GM19452 (cell line): Measurements from ENCODE around the gene ABHD14A.
"Not testable (repeated sequence)": the region's sequence is repeated elsewhere in the genome, so short reads cannot be mapped to it uniquely, and the experiment has no call there.

Experiments
- ATAC-seq: cut with Tn5 transposase; IDR thresholded peaks from one replicate; pipeline ENCODE4 v1.9.1; 2021; ENCODE audit not compliant: unreplicated experiment

ABHD14A gene

GRCh38 chr3:51970606-51971300, 4.1 kb upstream of the ABHD14A start:
- ATAC-seq, result no peak

DNA sequence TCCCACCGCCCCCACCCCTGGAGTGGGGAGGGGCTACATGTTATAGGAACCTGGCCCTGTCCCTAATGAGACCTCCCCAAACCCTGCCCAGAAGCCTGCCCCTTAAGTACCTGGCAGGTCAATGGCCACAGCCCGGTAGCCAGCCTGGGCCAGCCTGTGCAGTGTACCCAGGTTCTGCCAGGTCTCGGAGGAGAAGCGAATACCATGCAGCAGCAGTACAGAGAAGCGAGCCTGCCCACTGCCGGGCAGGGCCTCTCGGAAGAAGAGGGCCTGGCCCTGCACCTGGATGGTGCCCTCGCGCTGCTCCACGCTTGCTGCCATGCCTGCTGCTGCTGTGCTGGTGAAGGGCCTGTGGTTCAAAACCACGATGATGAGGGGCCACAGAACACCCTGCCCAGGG, 3.5 kb upstream of the ABHD14A start:
- ATAC-seq, result no peak

GRCh38 chr3:51974277-51974962, 444 bp upstream of the ABHD14A start:
- no peak for ATAC-seq

DNA sequence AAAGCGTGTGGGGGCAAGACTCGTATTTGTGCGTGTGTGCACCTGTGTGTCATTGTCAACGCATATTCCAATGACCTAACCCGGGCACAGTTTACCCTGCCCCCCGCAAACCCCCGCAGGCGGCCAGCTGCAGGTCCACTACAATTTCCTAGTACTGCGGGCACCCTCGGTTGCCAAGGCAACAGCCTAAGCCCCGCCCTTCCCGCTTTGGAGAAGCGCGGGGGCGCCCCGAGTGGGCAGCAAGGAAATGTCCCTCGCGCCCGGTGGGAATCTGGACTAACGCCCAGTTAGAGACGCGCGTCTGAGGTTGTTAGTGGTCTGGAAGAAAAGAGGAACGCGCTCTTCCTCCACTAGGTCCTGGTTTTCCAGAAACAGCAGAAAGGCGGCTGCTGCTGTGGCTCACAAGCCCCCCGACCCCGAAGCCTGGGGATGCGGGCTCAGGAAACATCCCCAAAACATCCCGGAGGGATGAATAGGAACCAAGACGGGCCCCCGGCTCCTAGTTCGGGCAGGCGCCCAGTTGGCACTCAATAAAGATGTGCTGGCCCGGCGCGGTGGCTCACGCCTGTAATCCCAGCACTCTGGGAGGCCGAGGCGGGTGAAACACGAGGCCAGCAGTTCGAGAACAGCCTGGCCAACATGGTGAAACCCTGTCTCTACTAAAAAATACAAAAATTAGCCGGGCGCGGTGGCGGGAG, 1.1 kb downstream of the ABHD14A start:
- no peak for ATAC-seq

GRCh38 chr3:51977446-51978142, 2.7 kb downstream of the ABHD14A start:
- no peak for ATAC-seq

DNA sequence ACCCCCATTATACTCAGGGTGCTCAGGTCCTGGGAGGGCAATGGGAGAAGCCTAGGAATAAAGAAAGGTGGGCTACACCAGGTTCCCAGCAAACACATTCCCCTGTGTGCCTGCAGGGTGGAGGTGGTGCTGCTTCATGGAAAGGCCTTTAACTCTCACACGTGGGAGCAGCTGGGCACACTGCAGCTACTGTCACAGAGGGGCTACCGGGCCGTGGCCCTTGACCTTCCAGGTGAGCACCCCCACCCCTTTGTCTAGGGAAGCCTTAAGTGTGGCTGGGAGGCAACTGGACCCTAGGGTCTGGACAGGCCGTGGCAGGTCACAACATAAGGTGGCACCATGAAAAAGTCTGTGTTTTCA, 3.3 kb downstream of the ABHD14A start:
- ATAC-seq, result no peak

DNA sequence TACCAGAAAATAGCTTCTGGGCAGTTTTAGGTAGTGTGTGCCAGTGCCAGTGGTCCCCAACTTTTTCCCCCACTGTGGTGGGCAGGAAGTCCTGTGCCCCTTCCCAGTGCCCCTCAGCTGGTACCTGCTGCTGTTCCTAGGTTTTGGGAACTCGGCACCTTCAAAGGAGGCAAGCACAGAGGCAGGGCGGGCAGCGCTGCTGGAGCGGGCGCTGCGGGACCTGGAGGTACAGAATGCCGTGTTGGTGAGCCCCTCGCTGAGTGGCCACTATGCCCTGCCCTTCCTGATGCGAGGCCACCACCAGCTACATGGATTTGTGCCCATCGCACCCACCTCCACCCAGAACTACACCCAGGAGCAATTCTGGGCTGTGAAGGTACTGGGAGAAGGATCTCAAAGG, 5.4 kb downstream of the ABHD14A start:
- ATAC-seq, result no peak

- ATAC-seq, result peak; percentile 55
Measured at GRCh38 chr3:51982352-51982837, 7.5 kb downstream of the ABHD14A start.

- peak; percentile 79 for ATAC-seq
Measured at GRCh38 chr3:51982838-51983577, 8.1 kb downstream of the ABHD14A start, which contains the start of gene ACY1. Gene ACY1 (plus strand): TSS chr3:51983535. CDS start chr3:51984065, 530 bp downstream.

- no peak for ATAC-seq
Measured at GRCh38 chr3:51983578-51984268, 8.9 kb downstream of the ABHD14A start.

- no peak for ATAC-seq
Measured at GRCh38 chr3:51984269-51984647, 9.4 kb downstream of the ABHD14A start.

DNA sequence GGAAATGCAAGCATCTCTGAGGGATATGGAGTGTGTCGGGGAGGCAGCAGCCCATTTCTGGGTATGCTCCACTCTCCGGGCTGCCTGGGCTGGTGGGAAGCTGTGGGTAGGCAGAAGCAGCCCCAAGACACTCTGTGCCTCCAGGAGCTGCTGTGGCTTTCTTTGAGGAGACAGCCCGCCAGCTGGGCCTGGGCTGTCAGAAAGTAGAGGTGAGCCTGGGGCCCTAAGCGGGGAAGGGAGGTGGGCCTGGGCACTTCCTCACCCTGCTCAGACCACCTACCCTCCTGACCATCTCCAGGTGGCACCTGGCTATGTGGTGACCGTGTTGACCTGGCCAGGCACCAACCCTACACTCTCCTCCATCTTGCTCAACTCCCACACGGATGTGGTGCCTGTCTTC, 10.2 kb downstream of the ABHD14A start:
- ATAC-seq, result no peak

- ATAC-seq, result no peak
Measured at GRCh38 chr3:51986010-51986947, 11.4 kb downstream of the ABHD14A start.

DNA sequence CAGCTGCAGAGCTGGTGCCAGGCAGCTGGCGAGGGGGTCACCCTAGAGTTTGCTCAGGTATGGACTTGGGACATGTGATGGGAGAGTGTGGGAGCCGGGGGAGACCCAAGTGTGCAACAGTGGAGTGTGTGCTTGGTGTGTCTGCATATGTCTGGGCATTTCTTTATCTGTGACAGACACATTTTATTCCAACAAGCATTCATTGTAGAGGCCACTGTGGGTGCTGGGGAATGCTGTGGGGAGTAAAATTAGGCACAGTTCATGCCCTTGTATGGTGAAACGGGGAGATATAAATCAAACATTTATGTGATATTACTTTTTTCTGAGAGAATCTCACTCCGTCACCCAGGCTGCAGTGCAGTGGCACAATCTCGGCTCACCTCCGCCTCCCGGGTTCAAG, 12.7 kb downstream of the ABHD14A start:
- ATAC-seq, result no peak

- ATAC-seq, result no peak
Measured at GRCh38 chr3:51988286-51989146, 13.7 kb downstream of the ABHD14A start.

- not testable (repeated sequence) for ATAC-seq
Measured at GRCh38 chr3:51990501-51990971, 15.7 kb downstream of the ABHD14A start.

- ATAC-seq, result no peak
Measured at GRCh38 chr3:51992017-51992682, 17.3 kb downstream of the ABHD14A start.
